Measurements from ENCODE around the gene SHISAL1.
"Not testable (repeated sequence)": the region's sequence is repeated elsewhere in the genome, so short reads cannot be mapped to it uniquely, and the experiment has no call there.

SHISAL1 gene

DNA sequence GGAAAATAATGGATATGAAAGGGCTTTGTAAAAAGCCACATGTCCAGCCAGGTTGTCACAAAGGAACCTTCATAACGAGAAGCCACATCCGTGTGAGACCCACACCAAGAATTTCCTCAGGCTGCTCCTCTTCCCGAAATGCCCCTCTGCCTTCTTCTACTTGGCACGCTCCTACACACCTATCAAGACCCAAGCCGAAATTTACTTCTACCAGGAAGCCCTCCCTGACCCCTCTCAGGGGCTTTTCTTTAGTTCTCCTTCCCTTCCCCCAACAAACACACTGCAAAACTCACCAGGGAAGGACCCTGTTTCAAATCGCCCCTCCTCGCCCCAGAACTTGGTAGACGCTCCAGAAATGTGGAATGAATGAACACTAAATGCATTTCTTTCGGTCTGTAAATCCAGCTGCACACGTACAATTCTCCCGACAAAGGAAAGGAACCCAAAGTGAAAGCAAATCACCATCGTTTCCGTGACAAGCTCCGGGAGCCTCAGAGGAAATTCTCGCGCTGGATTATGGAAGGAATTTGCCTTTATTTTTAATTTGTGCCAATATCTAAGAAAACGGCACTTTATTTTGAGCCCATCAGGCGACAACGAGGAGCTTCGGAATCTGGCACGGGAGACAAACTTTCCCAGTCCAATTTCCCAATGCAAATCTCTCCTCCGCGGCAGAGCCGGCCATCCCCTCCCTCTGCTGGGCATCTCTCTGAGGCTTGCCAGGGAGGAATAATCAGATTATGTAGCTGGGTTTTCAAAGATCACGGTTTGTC, 13.2 kb upstream of the SHISAL1 start:
- DNase-seq: no peak

DNA sequence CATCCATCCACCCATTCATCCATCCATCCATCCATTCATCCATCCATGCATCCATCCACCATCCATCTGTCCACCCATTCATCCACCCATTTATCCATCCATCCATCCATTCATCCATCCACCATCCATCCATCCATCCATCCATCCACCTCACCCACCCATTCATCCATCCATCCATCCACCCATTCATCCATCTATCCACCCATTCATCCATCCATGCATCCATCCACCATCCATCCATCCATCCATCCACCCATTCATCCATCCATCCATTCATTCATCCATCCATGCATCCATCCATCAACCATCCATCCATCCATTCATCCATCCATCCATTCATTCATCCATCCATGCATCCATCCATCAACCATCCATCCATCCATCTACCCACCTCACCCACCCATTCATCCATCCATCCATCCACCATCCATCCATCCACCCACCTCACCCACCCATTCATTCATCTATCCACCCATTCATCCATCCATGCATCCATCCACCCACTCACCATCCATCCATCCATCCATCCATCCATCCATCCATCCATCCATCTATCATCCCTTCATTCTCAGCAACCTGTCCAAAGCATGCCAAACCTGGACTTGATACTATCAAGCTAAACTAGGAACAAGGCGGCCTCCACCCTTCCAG, 10.5 kb upstream of the SHISAL1 start:
- not testable (repeated sequence) for DNase-seq

DNA sequence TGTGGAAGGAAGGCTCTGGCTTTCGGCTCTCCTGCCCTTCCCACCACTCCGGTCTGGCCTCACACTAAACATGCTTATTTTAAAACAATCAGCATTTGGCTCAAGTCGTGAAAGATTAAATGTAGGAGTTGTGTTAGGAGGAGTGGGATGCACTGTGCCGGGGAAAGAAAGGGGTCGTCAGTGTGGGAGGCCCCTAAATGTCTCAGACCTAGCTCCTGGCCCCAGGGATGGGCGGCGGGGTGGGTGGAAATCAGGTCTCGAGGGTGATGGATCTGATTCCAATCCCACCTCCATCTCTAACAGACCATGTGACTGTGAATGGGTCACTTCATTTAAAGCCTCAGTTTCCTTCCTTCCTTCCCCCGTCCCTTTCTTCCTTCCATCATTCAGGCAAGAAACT, 6.9 kb upstream of the SHISAL1 start:
- DNase-seq: no peak

DNA sequence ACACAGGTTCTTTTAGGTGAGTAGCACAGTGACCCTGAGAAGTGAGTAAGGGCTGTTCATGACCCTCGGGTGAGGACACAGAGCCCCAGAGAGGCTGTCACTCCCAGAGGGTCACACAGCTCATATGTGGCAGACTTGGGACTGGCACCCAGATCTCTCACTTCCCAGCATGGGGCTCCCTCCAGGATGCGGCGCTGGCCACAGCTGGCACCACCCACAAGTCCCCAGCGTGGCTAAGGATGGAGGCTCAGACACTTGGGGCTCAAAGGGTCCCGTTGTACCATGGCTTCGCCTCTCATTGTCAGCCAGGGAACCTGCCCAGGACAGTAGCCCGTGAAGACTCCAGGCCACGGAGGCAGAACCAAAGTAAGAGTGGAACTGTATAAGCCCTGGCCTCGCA, 6.0 kb upstream of the SHISAL1 start:
- no peak for DNase-seq

DNA sequence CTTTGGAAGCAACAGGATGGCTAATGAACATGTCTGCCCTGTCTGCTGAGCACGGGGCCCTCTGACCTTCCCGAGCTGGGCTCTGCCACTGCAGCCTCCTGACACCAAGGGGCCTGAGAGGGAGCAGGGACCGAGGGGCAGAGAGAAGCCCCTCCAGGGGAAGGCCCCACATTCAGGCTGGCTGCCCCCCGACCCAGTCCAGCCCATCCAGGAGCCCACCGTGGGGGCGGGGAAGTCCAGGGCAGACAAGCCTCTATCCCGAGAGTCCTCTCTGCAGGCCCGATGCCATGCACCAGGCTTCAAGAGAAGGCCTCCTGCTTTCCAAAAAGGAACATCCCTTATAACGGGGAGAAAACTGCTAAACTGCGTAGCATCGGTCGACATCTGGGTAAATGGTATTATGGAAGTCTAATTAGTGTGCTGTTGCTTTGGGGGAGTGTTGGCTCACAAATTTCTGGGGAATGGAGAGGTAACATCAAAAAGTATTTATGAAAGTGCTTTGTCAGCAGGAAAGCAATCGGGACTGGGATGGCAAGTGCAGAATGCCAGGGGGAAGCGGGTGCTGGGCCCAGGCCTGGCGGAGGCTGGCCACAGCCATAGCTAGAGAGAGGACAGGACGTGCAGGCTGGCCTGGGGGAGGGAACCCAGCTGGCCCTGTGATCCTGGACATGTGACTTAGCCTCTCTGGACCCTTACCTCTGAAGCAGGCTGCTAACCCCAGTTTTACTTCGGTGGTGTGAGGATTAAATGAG, 5.3 kb upstream of the SHISAL1 start:
- DNase-seq: no peak

DNA sequence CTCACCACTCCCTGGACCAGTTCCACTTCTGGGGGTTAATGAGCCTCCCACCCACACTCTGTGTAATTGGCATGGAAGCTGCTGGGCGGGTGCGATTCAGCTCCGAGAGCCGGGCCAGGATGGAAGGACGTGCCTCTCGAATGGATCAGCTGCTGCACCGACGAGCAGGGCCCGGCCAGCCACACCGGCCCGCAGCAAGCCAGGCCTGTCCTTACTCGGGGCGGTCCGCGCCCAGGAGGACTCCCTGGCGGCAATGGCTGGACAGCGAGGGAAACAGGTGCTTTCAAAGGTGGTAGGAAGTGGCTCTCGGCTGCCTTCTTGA, 4.3 kb upstream of the SHISAL1 start:
- no peak for DNase-seq

DNA sequence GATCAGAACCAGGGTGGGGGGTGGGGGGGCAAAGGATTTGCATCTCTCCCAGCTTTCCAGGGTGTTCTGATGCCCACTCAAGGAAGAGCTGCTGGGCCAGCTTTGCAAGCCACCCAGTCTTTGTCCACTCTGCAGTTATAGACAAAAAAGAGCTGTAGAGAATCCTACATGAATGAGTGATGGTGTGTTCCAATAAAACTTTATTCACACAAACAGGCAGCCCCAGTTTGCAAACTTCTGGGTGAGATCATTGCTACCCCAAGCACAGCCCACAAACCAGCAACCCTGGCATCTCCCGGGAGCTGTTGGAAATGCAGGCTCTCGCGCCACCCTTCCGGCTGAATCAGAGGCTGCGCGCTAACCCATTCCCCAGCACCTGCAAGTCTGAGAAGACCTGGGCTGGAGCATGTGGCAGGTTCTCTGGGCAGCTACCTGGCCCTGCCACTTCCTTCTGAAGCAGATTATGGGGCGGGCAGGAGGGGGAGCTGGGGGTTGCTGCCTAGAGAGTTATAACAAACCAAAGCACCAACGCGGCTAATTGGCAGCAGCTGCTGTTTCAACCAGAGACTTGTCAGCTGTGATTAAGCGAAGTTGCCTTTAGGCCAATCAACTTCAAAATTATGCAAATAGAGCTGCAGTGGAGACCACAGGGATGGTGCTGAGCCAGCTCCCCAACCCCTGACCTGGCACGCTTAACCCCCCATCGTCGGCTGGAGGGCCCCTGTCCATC, 3.8 kb upstream of the SHISAL1 start:
- no peak for DNase-seq

DNA sequence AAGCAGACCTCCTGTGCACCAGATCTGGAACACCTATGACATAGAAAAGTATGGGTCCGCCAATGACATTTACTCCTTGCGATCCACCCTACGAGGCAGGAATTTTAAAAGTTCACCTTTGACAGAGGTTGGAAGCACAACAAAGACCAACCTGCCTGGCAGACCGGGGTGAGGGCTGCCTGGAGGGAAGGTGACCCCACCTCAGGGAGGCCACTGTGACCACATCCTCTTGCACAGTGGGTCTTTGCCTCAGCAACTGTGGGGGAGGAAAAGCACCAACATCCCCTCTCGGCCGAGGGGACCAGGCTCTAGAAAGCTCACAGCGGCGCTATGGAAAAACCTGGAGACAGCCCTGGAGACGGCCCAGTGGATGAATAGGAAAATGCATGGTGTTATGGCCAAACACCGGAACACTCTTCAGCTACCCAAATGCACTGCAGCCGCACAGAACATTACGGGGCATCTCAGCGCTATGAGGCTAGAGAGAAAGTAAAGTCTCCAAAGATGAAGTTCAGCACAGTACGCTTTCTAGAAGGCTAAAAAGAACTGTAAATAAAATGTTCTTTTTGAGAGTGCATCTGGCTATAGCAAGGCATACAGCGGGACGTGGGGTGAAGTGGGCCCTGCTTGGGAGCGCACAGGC, 1.8 kb upstream of the SHISAL1 start:
- DNase-seq: no peak

DNA sequence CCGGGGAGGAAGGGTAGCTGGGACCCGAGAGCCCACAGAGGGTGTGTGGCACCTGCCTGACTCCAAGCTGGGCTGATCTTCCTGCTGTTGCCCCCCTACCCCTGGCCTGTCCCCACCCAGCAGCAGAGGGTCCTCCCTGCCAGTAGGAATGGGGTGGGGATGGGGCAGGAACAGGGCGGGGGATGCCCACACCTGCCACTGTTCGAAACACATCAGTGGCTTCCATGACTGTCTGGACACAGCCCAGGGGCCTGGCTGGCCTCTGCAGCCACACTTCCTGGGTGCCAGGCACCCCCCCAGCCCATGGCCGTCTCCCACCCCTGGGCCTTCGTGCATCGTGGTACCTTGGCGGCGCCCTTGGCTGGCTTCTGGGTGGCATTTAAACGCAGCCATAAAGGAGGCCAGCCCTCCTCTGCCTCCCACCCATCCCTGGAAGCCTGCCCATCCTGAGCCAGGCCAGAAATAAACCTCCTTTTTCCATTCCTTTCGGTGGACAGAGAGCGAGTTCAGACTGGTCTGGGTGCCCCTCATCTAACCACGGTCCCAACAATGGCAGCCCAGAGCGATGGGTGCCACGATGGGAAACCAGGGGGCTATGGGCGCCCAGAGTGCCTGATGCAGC, 745 bp upstream of the SHISAL1 start:
- DNase-seq: no peak

DNA sequence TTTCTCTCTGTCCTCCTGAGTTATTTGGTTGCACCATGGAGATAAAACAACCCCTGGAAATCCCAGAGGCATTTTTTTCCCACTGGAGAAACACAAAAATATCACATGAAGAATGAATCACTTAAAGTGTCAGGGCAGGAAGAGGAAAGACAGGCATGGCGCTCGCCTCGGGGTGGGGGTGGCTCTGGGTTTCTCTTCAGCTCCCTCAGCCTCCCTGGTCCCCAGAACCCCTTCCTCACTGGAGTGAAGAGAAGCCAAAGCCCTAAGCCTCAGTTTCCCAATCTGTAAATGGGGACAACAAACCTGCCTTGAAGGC, 938 bp downstream of the SHISAL1 start:
- no peak for DNase-seq

DNA sequence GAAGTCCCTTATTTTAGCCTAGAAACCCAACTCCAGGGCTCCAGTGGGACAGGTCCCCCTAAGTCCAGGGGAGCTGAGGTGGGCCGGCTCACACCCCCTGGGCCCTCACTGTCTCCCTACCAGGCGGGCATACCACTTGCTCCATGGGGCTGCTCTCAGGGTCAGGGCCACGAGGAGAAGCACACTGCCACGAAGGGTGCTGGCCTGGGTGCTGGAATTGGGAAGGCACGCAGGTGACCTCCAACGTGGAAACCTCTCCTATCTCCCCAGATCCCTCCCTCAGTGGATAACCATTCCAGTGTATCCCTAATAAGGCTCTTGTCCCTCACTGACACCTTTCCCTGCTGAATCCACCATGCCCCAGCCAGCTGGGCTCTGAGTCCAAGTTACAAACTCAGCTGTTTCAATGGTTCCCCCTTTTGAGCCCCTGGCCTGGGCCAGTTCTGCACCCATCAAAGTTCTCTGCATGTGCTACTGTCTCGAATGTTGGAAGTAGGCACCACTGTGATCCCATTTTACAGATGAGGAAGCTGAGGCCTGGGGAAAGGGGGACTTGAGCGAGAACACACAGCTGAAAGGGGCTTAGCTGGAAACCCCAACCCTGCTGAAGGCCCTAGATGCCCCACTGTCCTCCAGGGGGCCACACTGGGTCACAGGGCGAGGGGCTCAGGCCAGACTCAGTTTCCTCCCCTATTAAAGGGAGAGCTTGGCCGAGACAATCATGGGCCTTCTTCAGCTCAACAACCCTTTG, 1.5 kb downstream of the SHISAL1 start:
- no peak for DNase-seq

DNA sequence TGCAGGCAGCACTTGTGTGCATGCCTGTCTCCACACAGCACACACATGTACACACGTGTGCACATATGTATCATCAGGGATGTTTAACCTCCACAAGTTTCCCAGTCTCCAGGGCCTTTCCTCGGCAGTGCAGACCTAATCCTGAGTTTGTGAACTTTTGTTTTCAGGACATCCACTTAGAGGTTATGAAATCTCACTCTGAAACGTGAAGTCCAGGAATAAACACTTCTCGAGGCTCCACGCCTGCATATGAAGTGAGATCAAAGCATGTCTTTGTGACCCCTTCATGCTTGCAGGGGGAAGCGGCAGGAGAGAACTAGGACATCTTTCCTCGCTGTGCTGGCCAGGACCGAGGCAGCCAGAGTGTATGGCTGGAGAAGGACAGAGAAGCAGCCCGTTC, 3.1 kb downstream of the SHISAL1 start:
- no peak for DNase-seq

DNA sequence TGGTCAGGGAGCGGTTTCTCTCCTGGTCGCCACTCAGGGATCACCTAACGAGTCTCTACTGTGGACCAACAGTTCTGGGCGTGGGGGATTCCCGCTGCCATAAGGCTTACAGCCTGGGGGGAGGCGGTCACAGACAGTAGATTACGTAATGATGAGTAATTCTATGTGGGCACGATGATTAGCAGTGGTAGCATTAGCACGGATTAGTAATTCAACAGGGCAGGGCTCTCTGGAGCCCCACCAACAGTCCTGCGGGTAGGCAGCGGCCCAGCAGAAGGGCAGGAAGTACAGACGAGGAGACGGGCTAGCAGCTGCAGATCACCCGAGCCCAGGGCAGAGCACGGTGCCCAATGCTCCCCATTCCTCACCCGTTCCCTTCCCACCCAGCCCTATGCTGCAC, 3.6 kb downstream of the SHISAL1 start:
- DNase-seq: no peak

DNA sequence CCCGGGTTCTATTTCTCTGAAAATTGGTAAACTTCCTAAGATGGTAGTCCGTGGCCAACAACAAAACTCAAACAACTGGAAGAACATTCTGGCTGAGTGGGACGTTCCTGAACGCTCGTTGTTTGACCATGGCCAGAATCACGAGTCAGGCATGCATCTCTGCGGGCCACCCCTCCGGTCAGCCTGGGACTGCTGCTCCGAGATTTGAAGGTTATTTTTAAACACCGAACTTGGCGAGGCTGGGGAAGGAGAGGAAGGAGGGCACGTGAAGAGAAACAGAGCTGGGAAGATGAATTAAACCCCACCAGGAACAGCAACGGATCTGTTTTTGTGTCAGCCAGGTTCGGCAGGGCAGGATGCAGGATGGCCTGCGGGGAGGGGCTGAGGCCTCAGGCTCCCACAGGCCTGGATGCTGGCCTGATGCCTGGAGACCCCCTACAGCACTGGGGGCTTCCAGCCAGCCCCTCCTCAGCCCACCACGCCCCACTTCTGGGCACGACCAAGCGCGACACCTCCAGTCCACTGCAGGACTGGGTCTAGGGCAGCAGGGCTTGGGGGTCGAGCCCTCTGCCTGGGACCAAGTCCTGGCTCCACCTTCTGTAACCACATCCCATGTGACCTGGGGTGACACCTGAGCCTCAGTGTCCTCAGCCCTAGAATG, 5.1 kb downstream of the SHISAL1 start:
- no peak for DNase-seq

DNA sequence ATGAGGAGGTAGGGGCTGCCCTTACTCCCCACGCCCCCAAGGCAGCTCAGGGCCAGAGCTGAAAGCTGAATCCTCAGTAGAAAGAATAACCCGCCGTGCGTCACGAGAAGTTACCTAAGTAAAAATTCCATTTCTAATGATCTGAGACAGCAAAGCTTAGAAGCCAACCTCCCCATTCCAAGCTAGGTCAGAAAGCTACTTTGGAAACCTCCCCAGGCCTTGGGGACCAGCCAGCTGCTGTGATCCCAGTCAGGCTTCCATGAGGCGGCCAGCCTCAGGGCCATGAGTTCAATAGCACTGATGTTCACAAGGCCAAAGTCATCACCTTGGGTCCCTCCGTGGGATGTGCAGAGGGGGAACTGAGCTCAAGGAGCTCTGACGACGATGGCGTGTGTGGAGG, 6.9 kb downstream of the SHISAL1 start:
- DNase-seq: no peak

DNA sequence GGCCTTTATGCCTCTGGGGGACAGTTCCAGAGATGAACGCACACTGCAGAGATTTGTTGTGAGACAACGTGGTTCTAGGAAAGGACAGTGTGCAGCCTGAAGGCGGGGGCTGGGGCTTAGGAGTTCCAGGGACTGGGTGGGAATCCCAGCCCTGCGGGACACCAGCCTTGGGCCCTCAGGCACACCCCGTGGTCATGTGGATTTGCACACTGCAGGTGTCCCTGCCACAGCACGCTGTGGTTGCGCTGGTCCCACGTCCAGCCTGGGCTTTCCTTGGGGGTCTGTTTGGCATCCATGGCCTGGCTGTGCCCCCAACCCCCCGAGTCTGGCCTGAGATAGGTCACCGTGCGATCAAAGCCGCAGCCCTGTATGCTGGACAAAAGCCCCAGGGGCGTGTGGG, 7.3 kb downstream of the SHISAL1 start:
- no peak for DNase-seq

DNA sequence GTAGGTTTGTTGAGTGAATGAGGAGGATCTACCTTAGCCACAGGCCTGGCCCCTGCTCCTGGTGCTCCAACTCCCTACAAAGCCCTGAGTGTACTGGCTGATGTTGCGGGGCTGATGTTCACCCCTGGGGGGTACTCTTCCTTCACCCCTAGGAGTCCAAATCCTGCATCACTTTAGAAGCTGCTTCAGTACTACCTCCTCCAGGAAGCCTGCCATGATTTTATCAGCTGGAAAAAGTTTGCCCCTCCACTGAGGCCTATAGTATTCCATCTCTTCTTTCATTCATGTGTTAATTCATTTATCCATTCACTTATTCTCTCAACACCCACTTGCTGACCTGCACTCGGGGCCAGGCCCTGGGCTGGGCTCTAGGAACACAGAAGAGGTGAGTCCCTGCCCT, 7.8 kb downstream of the SHISAL1 start:
- DNase-seq: no peak

DNA sequence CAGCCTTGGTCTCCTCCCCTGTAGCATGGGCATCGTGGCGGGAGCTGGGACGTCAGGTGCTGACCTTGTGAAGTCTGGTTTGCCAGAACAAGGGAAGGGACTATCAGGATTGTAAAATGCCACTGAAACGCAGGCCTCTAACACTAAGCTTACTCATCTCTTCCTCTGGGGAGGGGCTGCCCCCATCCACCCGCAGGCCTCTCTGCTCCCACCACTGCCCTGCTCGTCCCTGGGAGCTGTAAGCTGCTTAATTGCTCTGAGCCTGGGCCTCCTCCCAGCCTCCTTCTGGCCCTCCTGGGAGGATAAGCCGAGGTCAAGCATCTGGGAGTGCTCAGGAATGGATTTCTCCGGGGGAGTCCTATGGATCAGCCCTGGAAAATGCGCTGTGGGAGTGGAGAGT, 8.4 kb downstream of the SHISAL1 start:
- DNase-seq: peak; percentile 84

DNA sequence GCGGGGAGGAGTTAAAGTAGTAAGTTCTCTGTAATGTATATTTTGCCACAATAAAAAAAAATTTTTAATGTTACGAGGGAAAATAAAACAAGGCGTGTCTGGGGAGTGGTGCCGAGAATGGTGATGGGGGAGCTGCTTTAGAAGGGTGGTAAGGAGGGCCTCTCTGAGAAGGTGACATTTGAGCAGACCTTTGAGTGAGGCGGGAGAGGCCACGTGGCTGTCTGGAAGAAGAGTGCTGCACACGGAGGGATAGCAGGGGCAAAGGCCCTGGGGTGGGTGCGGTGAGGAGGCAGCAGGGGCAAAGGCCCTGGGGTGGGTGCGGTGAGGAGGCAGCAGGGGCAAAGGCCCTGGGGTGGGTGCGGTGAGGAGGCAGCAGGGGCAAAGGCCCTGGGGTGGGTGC, 10.4 kb downstream of the SHISAL1 start:
- not testable (repeated sequence) for DNase-seq

DNA sequence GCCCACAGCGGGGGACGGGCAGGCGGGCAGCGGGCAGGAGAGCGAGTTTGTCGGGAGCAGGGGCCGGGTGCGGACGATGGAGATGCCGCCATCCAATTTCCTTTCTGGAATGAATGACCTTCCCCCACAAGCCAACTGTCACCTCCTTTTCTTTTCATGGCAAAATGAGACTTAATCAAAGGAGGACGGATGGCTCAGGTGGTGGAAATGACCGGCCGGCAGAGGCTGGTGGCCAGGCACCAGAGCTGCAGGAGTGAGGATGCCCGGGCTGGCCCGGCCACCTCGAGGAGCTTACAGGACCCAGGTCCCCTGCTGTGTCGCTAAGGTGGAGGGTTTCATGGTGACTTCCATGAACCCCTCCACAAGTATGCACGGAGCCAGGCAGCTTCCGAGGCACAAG, 11.7 kb downstream of the SHISAL1 start:
- no peak for DNase-seq

DNA sequence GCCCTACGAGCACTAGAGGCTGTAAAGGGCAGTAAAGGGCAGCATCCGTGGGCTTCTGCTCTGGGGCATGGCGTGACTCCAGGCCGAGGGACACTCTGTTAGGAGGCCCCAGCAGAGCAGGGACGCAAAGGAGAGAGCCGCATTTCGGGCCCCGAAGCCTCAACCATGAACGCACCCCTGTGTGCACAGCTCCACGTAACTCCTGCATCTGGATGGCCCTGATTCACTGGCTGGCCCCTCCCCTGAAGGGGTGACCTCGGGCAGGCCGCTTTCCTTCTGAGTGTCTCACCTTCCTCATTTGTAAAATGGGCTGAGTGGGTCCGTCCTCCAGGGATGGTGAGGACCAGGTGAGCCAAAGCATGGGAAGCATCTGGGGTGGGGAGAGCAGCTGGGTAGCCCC, 13.6 kb downstream of the SHISAL1 start:
- DNase-seq: no peak

All from islet precursor cell (in vitro differentiated cells).